Stimulated activated naive CD8-positive, alpha-beta T cell treated with anti-CD3 and anti-CD28 coated beads, Interleukin-15, Interleukin-2, amounts not matched to agents 100 U/mL and 50 U/mL, for 24 hours (primary cell): ENCODE results near the gene GTF3C5.
"Not testable (repeated sequence)": the region's sequence is repeated elsewhere in the genome, so short reads cannot be mapped to it uniquely, and the experiment has no call there.

Experiments
- ATAC-seq: fragments of 150-1000 bp; cut with Tn5 transposase; one replicate; pipeline ENCODE4 v1.10.0; 2021
- DNase-seq: peaks from one replicate; pipeline ENCODE4 v3.0.0; 2021

GTF3C5 gene

DNA sequence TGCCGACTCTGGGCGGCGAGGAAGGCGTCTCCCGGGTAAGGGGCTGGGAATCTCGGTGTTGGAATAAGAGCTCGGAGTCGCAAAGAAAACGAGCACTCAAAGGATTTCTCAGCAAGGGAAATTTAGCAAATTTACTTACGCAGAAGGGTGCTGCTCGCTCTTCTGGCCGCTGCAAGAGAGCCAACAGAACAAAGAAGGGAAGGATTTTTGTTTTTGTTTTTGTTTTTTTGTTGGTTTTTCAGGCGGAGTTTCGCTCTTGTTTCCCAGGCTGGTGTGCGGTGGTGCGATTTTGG is 279 bp downstream of the GTF3C5 start:
- DNase-seq (no peak), ATAC-seq (no peak)

DNA sequence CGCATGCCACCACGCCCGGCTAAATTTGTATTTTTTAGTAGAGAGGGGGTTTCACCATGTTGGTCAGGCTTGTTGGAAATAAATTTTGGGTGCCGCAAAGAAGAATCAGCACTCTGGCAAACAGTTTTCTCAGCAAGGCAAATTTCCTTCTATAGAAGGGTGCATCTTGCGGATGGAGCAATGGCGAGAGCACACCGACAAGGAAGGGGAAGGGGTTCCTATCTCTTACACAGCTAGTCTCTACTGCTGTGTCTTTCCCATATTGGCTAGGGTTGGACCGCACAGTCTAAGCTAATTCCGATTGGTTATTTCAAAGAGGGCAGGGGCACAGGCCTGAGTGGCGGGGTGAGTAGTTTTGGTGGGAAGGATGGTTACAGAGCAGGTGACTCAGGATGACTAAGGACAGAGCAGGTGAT is 707 bp downstream of the GTF3C5 start:
- ATAC-seq: no peak
- DNase-seq: peak; percentile 30

DNA sequence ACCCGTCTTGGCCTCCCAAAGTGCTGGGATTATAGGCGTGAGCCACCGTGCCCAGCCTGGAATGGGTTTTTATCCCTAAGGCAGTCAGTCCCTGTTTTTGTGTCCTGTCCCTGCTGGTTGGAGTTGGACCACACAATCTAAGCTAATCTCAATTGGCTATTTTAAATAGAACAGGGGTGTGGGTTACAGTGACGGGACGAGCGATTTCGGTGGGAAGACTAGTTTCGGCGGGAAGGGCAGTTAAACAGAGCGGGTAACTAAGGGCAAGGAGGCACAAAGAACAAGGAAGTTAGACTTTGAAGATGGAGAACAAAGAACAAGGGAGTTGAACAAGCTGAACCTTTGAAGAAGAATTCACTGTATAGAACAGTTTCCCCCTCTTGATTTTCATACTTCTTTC is 1.4 kb downstream of the GTF3C5 start:
- DNase-seq (no peak), ATAC-seq (no peak)

DNA sequence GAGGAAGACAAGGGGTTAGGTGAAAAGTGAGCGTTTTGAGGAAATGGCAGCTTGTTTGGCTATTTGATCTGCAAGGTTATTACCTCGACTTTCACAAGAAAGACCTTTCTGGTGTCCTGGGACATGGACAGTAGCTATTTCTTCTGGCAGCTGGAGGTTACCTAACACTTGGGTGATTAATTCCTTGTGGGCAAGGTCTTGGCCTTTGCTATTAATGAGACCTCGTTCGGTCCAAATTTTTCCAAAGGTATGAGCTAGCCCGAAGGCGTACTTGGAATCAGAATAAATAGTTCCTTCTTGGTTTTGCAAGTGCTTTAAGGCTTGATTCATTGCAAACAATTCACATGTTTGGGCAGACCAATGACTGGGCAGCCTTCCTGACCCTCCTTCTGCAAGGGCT is 4.9 kb downstream of the GTF3C5 start:
- DNase-seq (no peak), ATAC-seq (no peak)

DNA sequence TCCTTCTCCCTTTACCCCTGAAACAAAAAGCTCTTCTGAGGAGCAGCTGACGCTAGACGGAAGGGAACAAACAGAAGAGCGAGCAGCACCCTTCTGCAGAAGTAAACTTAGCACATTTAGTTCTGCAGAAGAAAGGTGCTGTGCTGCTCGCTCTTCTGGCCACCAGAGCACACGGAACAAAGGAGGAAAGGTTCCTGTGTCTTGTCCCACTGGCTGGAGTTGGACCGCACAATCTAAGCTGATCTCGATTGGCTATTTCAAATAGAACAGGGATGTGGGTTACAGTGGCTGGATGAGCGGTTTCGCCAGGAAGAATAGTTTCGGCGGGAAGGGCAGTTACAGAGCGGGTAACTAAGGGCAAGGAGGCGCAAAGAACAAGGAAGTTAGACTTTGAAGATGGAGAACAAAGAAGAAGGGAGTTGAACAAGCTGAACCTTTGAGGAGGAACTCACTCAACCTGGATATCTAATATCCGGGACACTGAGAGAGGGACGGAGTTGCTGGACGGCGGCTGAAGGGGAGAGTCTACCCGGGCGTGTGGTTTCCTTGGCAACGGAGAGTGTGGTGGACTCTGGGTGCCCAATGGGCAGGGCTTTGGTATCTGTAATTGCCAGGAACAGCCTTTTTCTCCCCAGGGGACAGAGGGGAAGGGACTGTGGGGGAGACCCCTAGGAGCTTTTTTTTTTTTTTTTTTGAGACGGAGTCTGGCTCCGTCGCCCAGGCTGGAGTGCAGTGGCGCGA is 7.1 kb downstream of the GTF3C5 start:
- ATAC-seq: no peak
- no peak for DNase-seq

DNA sequence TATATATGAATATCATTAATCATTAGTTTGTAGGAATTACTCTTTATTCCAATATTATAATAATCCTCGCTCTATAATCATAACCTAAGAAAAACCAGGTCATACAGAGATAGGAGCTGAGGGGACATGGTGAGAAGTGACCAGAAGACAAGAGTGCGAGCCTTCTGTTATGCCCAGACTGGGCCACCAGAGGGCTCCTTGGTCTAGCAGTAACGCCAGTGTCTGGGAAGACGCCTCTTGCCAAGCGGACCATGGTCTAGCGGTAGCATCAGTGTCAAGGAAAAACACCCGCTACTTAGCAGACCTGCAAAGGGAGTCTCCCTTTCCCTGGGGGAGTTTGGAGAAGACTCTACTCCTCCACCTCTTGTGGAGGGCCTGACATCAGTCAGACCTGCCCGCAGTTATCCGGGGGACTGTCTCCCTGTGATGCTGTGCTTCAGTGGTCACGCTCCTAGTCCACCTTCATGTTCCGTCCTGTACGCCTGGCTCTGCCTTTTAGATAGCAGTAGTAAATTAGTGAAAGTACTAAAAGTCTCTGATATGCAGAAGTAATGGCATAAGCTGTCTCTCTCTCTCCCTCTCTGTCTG is 10.2 kb downstream of the GTF3C5 start:
- not testable (repeated sequence) for ATAC-seq
- peak; percentile 60 for DNase-seq

DNA sequence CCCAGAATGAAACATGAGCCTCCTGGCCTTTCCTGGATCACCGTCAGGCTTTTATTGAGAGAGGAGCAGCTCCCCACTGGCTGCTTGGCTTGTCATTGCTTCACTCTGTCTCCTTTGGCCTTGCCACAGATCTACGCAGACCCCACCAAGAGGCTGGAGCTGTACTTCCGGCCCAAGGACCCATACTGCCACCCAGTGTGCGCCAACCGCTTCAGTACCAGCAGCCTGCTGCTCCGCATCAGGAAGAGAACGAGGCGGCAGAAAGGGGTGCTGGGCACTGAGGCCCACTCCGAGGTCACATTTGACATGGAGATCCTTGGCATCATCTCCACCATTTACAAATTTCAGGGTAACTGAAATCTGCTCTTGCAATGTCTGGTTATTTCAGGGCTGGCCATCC is 11.2 kb downstream of the GTF3C5 start:
- no peak for DNase-seq

DNA sequence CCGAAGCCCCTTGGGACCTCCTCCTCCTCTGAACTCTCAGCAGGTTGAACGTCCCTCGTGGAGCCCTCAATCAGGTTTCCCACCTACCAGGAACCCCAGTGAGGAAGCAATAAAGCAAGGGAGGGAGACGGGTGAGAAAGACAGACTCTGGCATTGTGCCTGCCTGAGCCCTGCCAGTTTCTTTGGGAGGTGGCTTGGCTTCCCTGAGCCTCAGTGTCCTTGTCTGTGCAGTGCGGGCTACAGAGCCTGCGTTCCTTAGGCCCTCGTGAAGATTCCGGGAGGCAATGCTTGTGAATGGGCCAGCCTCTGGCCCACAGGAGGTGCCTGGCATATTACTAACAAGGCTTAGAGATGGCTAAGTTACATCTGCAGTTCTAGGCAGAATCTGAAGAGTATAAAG is 11.9 kb downstream of the GTF3C5 start:
- ATAC-seq: no peak
- DNase-seq: no peak

More for the DNA sequence above, 11.2 kb downstream of the GTF3C5 start:
- ATAC-seq: no peak

DNA sequence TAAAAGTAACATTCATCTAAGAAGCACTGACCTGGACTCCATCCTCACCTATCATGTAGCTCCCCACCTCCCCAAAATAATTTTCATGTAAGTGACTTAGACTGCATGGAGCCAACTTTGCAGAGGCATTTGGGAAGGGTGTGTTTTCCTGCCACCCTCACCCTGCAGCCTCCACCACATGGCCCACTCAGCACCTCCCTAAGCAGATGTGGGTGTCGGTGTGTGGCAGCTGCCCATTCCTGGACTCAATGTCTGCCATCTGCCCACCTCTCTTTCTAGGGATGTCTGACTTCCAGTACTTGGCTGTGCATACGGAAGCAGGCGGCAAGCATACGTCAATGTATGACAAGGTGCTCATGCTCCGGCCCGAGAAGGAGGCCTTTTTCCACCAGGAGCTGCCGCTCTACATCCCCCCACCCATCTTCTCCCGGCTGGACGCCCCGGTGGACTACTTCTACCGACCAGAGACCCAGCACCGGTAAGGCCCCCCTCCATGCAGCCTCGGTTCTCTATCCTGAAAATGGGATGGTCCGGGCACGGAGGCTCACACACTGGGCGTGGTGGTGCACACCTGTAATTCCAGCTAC is 12.7 kb downstream of the GTF3C5 start:
- DNase-seq (no peak), ATAC-seq (no peak)

DNA sequence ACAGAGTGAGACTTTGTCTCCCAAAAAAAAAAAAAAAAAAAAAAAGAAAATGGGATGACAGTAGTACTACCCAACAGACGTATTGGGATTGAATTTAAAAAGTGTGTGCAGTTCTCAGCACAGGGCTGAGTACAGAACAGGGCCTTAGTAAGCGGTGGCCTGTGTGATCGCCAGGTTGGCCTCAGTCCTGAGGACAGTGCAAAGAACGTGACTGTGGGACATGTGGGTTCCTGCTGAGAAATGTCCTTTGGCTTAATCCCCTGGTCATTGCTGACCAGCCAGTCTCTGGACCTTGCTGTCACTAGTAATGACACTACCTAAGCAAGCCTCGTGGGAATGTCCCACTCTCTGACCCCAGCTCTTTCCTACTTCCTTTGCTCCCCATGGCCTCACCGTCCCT is 13.3 kb downstream of the GTF3C5 start:
- DNase-seq: no peak

DNA sequence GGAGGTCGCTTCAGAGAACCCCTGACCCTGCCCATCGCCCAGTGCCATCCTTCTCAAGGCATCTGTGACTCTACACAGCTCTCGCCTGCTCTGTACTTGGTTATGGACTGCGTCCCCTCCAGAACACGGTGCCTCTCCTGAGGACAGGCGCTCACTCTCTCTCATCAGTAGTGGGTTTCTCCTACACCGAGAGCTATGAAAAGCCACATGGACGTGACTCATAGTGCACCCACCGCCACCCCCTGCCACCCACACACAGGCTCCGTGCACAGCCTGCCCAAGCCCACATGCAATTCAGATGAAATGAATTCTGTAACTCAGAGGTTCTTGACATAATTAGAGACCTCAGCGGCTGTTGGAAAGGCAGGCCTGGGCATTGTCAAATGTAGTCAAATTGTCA is 13.9 kb downstream of the GTF3C5 start:
- DNase-seq (no peak), ATAC-seq (no peak)

More for the DNA sequence above, 13.3 kb downstream of the GTF3C5 start:
- no peak for ATAC-seq

DNA sequence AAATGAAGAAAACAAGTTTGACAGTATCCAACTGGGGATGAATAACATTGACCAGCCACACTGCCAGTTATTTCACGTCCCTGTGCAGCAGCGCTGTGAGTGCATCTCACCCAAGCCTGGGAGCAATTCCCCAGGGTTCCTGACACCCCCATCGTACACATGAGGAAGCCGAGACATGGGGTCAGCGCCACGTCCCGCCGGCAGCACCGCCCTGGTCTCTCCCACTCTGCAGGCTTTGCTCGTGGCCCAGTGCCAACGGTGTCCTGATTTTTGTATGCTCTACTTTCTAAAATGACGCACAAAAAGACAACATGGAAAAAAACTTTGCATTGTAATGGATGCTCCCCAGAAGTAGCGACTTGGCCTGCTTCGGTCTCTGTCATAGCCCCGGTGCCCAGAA is 14.3 kb downstream of the GTF3C5 start:
- ATAC-seq: no peak
- DNase-seq: no peak

DNA sequence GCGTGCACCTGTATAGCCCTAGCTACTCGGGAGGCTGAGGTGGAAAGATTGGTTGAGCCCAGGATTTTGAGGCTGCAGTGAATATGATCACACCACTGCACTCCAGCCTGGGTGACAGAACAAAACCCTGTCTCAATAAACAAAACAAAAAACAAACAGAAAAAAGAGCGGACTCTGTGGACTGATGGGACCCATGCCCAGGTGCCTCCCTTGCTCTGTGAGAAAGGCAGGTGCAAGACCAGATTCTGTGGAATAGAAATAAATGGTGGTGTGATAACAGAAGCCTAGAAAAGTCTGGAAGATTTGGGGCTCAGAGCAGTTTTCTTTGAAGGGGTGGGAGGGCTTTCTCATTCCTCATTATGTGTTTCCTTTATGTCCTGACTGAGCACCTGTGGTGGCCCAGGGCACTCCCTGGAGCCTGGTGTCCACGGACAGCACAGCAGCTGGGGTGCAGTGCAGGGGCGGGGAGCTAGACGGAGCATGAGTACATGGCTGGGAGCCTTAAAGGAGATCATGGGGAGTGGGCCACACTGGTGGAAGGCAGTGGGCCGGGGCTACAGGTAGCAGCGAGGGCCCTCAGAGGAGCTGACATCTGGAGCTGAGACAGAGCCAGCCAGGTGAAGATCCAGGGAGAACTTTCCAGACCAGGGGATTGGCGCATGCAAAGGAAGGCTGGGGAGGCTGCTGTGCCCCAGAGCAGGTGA is 15.6 kb downstream of the GTF3C5 start:
- DNase-seq (no peak), ATAC-seq (no peak)

DNA sequence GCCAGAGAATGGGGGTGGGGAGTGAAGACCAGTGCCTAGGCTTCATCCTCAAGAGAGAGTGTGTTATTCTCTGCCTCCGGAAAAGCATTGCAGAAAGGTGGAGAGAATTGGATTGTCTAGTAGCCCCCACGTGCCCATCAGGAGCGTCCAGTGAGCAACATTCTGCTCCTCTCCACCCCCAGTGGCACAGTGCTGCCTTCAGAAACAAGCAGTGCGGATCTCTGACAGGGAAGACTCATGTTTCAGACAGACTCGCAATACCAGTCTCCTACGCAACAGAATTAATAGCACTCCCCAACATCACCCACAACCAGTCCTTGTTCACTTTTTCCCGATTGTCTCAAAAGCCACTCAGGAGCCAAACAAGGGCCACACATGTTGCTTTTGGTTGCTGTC is 16.1 kb downstream of the GTF3C5 start:
- DNase-seq (no peak), ATAC-seq (no peak)

DNA sequence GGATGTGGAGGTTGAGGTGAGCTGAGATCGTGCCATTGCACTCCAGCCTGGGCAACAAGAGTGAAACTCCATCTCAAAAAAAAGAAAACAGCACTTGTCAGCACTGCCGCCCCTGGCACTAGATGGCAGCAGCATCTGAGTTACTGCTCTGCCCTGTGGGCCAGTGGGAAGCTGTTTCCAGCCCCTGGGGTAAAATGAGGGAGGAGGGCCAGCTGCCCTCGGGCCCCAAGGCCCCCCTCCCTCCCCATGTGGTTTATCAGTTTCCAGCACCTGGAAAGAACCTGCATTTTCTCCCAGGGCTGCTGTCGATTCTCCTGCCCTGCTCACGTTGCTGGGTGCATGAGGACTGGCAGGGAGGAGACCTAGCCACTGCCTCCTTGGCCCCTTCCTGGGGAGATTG is 17.8 kb downstream of the GTF3C5 start:
- DNase-seq: peak; percentile 19
- peak; percentile 69 for ATAC-seq

DNA sequence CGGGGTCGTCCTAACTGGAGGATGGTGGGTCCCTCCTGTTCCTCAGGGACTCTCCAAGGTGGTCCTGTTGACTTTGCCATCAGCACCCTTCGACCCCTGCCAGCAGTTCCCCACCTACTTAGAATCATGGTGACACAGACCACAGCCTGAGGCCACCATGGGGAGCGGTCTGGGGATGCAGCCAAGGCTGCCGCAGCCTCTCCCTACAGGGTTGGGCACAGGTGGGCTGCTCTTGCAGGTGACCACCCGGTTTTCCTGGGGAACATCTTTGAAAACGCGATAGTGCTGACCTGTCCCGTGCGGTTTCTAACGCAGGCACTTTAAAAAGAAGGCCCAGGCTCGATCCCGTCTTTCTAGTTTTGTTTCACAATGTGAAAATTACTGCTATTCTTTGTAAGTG is 18.2 kb downstream of the GTF3C5 start:
- no peak for ATAC-seq
- no peak for DNase-seq

DNA sequence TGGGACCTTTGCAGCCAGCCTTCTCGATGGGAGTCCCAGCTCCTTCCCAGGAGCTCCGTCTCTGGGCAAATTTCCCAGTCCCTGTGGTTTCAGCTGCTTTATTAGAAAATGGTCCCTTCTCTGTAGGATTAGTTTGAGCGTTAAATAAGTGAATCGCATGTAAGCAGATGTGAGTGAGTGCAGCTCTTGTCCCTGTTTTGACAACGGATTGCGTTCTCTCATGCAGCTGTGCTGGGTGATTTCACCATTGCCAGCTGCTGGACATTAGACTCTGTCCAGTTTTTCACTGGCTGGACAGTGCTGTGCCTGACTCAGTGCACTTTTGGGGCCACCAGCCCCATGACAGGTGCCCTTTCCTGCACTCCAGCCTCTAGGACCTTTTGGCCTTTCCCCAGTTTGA is 19.3 kb downstream of the GTF3C5 start:
- ATAC-seq (no peak), DNase-seq (no peak)

DNA sequence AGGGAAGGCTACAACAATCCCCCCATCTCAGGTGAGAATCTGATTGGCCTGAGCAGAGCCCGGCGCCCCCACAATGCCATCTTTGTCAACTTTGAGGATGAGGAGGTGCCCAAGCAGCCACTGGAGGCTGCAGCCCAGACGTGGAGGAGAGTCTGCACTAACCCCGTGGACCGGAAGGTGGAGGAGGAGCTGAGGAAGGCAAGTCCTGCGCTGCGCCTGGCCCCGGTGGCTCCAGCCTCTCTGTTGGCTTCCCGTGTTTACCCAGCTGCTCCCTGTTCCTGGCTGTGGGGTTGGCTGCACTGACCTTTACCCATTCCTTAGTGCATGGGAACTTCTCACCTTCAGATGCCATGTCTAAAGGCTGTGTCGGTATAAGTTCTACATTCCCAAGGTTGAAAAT is 20.0 kb downstream of the GTF3C5 start:
- no peak for ATAC-seq
- no peak for DNase-seq

DNA sequence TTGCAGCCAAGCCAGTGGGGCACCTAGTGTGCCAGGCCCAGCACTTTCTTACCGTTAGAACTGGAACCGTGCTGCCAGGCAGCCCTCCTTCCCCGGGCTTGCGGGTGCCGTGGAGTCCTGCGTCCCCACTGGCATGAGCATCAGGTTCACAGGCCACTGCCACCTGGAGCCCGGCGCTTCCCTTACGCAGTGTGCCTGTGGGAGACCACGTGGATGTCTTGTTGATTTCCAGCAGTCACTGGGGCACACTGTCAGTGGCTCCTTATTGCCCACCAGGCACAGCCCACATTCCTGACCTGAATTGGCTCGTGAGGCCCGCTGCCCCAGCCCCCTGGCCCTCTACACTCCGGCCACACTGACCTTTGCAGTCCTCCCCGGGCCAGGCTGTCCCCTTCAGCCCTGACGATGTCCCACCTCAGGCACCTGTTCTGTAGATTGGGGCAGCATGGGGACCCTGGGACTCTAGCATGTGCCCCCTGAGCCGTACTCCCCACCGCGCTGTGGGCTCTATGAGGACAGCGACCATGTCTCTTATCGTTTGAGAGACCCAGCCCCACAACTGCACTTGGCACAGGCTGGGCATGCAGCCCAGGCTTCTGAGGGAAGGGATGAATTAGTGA is 20.6 kb downstream of the GTF3C5 start:
- DNase-seq (no peak), ATAC-seq (no peak)

DNA sequence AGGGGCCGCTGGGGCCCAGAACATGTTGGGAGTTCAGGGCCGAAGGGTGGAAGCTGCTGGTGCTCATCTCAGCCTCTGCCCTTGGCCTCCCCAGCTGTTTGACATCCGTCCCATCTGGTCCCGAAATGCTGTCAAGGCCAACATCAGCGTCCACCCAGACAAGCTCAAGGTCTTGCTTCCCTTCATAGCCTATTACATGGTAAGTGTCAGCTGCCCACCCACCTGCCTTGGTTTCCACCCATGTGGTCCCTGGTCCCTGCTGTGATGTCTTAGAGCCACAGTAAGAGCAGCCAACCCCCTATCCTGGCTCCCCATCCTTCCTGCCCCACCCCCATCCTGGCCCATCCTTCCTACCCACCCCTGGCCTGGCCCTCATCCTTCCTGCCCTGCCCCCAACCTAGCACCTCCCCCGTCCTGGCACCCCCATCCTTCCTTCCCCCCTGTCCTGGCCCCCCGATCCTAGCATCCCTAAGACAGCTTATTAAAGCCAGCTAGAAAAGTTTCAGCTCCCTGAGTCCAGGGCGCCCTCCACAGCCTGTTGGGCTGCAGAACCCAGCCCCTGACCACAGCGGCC is 21.3 kb downstream of the GTF3C5 start:
- ATAC-seq: no peak
- no peak for DNase-seq

DNA sequence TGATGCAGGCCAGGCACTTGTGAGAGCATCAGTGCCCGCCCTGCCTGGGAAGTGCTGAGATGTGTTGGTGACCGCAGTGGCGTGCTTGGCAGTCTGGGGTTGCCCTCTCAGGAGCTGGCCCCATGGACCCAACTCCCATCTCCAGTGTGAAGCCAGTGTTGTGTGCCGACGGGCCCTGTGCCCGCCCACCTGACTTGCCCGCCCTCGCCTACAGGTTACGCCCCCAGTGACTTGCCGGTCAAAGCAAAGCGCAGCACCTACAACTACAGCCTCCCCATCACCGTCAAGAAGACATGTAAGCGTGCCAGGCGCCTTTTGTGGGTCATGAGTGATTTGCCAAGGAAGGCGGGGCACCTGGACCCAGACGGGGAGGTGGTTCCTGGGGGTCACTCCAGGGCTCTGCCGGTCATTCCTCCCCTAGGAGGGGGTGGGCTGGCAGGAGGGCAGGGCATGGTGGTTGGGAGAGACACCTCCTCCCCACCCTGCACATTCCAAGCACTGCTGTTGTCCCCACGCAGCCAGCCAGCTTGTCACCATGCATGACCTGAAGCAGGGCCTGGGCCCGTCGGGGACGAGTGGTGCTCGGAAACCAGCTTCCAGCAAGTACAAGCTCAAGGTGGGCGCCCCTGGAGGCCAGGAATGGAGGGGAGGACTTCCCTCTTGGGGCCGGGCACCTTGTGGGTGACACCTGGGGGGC is 23.5 kb downstream of the GTF3C5 start:
- no peak for DNase-seq
- no peak for ATAC-seq

DNA sequence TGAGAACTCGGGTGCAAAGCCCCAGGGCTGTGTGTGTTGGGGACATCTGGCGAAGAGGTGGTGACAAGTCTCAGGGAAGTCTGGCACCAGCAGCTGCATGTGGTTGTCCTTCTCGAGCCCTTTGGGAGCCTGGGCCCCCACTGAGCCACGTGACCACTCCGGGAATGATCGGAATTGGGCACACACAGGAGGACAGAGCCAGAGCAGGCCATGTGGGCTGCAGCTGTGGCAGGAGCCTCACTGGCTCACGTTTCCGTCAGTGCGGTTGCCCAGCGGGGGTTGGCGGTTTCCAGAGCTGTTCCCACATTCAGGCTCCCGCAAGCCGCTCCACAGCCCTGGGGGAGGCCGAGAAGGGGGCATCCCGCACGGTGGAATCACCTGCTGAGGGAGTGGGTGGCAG is 24.2 kb downstream of the GTF3C5 start:
- no peak for ATAC-seq
- DNase-seq: no peak
